SKM-1 (cell line): ENCODE data around the gene RBMS1.

Experiments
- DNase-seq: peaks from one replicate; lab custom pipeline; 2025; ENCODE audit not compliant: unreplicated experiment; lab: John Stamatoyannopoulos, UW

RBMS1 gene

GRCh38 chr2:160287476-160287875 lies 206.1 kb downstream of the RBMS1 start:
- no peak for DNase-seq

GRCh38 chr2:160286551-160286950 lies 207.1 kb downstream of the RBMS1 start:
- no peak for DNase-seq

GRCh38 chr2:160283675-160284074 lies 209.9 kb downstream of the RBMS1 start:
- no peak for DNase-seq

DNA sequence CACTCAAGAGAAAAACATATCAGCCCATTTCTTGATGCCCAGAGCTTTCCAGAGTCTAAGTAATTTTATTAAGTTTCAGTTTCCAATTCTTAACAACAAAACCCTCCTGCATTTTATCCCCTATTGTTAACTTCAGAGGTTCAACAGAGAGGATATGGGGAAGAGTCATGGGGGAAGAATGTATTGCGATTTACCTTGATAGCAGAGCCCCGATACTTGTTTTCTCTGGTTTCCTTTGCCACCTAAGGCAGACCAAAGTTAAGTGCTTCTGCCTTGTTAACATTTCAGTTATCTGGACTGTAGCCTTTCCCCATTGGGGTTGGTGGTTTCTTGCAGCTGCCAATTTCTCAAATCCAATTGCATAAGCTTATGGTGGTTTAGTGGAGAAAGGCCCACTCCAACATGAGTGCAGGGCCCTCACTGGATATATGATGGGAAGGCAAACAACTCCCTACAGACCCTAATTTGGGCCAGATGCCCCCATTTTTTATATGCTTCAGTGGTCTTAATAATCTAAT lies 211.5 kb downstream of the RBMS1 start:
- peak; percentile 50 for DNase-seq

DNA sequence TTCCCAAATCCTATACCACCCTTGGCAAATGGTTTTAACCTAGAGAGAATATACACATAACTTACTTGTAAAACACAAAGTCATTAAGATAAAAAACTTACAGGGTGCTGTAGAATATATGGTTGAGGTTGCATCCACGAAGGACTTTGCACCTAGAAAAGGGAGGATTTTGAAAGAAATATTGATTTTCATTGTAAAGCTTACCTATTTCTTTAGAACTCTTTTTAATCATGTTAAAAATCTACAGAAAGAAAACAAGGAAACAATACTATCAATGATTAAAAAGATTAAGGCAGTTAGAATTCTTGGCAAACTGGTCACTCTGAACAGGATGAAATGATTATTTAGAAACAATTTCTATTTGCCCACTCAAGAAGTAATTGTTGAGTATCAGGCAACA lies 212.4 kb downstream of the RBMS1 start:
- DNase-seq: no peak

- DNase-seq: no peak
Measured at GRCh38 chr2:160279813-160280465, 213.7 kb downstream of the RBMS1 start.

- no peak for DNase-seq
Measured at GRCh38 chr2:160278879-160279177, 214.8 kb downstream of the RBMS1 start.

- no peak for DNase-seq
Measured at GRCh38 chr2:160278101-160278878, 215.3 kb downstream of the RBMS1 start.

GRCh38 chr2:160277151-160277550 lies 216.5 kb downstream of the RBMS1 start:
- no peak for DNase-seq

DNA sequence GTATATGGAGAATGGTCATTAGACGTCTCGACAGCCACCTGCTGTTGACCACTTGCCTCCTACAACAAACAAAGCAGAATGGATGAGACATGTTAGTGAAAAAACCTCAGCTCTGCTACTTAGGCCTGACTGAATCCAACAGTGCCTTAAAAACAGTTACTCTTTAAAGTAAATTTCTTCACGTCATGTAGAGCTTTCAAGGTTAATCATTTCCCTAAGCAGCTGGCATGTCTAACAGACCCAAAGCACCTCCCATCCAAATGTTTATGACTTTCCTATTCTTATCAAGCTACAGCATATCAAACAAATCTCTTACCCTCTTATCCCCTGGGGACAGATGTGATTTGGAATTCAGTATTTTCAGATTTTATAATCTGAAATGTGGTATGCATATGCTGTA lies 218.0 kb downstream of the RBMS1 start:
- DNase-seq: no peak

DNA sequence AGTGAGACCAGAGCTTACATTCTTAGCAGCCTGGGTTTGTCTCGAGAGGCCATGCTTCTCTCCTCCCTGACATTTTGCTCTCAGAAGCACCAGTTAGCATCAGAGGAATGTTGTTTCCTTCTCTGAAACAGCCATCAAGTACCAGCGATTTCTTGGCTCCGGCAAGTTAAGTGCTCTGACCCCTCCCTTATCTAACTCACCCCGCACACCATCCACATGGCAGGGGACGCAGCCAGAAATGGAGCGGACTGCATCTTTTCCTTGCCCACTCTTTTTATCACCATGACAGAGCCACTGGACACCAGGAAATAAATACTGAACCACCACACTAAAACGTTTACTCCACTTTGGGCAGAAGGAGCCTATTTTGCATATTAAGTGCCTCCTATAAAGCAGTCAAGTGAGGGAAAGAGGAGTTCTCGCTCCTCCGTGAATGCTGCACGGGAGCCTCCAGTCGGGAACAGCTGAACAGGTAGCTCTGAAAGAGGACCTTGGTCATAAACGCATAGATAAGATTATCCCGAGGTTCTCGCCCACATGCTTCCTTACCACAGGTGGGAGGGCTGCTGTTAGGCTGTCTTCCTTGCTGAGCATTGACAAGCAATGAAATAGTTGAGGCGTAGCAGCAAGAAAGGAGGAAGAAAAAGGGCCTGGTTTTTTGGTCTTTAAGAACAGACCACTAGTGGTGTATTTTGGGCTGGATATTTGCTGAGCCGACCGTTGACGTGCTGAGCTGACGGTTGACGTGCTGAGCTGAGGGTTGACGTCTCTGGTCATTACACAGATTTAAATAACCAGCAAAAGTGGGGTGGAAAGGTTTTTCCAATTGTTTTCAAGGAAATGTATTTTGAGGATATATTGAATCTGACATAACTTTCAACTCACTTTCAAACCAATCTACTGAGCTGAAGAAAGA lies 222.2 kb downstream of the RBMS1 start:
- no peak for DNase-seq

- no peak for DNase-seq
Measured at GRCh38 chr2:160270571-160271113, 223.0 kb downstream of the RBMS1 start.

- DNase-seq: no peak
Measured at GRCh38 chr2:160269803-160270570, 223.6 kb downstream of the RBMS1 start.

DNA sequence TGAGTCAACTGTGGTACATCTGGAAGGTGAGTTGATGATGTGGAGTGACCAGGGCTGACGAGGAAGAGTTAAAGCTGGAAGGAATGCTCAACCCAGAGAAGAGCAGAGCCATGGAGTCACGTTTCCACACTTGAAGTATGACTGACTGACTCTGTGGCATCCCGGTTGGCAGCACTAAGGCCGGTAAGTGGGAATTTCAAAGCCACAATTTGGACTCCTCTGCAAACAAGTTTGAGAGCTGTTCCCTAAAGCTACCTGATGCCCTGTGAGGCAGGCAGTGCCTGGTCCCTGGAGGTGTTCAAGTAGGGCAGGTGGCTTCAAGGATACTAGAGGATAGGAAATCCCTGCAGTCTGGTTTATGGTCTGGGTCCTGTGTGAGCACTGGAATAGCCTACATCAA lies 224.2 kb downstream of the RBMS1 start:
- no peak for DNase-seq

GRCh38 chr2:160268151-160268781 lies 225.3 kb downstream of the RBMS1 start:
- no peak for DNase-seq

DNA sequence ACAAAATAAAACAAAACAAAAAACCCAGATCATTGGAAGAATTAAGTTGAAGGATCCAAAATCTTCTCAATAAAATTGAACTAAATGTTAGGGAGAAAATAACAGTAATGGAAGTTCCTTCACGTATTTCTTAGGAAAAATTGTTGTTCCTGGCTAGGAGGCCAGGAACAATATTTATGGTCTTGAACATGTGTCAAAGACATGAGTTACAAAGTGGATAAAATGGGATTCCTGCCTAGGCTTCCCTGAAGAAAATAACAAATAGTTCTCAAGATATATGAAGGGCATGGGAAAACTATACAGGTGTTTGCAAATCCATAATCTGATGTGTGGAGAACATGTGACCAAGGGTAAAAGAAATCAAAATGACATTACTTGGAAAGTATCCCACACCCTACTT lies 225.9 kb downstream of the RBMS1 start:
- DNase-seq: no peak

- no peak for DNase-seq
Measured at GRCh38 chr2:160267022-160267421, 226.6 kb downstream of the RBMS1 start.

GRCh38 chr2:160266037-160266551 lies 227.5 kb downstream of the RBMS1 start:
- DNase-seq: no peak

DNA sequence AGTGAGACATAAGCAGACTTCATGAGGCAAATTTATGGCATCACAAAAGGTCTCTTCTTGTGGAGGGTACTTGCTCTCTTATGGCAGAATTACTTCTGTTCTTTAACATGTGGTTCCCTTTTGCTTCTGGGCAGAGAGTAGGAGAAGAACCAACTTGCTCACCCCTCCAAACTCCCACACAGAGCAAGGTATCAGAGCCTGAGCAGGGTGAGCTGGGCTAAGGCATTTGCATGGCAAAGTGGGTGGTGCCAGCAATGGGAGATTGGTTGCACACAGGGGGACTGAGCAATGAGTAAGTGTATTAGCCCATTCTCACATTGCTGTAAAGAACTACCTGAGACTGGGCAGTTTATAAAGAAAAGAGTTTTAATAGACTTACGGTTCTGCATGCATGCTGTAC lies 229.3 kb downstream of the RBMS1 start:
- DNase-seq: no peak

GRCh38 chr2:160261732-160262131 lies 231.9 kb downstream of the RBMS1 start:
- no peak for DNase-seq
